VCaP (cell line): Measurements from ENCODE around the gene SFXN5.

ENCODE experiments used
- H3K27ac ChIP-seq: fragments of 450-650 bp; 2 replicates; pipeline ENCODE4 v1.5.1; 2017
- CTCF ChIP-seq: fragments of 450-650 bp; conservative IDR thresholded peaks from 2 replicates; pipeline ENCODE4 v1.5.1; 2017; ENCODE audit warnings: mild to moderate bottlenecking, moderate library complexity

SFXN5 gene

DNA sequence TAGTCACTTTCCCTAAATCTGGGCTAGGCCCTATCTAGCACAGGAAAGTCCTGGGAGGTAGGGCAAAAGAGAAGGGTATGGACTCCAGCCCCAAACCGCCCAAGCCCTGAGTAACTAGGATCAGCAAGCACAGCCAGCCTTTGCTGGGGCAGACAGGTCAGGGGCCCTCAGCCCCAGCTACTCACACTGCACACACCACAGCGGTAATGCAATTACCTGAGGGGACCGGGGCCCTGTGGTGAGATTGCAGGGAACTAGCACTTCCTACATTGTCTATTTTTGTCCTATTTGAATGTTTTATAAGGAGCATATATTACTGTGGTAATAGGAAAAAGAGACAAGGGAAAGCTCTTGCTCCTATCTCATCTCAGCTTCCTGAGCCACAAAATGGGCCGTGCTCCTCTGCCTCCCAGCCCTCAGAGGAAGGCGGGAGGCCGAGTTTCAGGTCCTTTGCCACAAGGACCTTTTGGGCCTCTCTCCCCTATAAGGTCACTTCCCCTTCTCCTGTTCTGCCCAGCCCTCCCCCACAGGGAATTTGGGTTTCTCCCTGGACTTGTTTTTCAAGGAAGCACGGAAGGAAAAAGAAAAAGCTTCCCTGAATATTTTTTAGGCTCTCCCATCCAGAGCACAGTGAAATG is 20.8 kb upstream of the SFXN5 start:
- no peak for TF ChIP-seq CTCF
- H3K27ac ChIP-seq, result no peak overlapping the region

GRCh38 chr2:73091696-73092095 is 20.2 kb upstream of the SFXN5 start:
- no peak overlapping the region for H3K27ac ChIP-seq
- TF ChIP-seq CTCF, result no peak

GRCh38 chr2:73091164-73091563 is 19.7 kb upstream of the SFXN5 start:
- no peak overlapping the region for H3K27ac ChIP-seq
- no peak for TF ChIP-seq CTCF

DNA sequence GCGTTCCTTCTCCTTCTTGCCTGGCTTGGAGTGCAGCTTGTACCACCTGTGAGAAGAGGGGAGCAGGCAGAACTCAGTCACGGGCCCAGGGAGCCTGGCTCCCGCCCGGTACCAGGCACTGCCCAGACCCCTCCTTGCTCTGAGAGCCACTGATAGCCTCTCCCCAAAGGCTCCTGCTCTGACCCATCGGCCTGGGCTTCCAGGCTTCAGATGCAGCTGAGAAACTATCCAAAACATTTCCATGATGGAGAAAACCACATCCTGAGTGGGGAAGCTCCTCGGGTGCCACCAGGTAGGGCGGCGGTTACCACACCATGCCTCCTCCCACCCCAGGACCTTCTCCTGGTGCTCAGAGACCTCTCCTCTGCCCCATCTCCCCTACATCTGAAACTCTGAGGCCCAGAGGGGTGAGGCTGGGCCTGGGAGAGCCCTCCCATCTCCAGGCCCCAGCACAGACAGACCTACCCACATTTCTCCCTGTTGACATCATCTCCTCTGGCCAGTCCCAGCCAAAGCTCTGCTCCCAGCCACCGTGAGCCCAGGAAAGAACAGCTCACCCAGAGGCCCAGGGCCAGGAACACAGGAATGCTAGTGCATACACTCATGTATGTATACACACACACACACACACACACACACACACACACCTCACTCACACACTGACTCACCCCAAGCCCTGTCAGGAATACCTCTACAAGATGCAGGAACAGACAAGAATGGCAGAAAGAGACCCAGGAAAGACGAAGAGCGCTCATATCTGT is 17.9 kb upstream of the SFXN5 start:
- no peak for TF ChIP-seq CTCF
- no peak overlapping the region for H3K27ac ChIP-seq

GRCh38 chr2:73088703-73089102 is 17.2 kb upstream of the SFXN5 start:
- H3K27ac ChIP-seq, result no peak overlapping the region
- no peak for TF ChIP-seq CTCF

- no peak for TF ChIP-seq CTCF
- H3K27ac ChIP-seq, result no peak overlapping the region
These were observed 16.7 kb upstream of the SFXN5 start for GRCh38 chr2:73088211-73088610.

DNA sequence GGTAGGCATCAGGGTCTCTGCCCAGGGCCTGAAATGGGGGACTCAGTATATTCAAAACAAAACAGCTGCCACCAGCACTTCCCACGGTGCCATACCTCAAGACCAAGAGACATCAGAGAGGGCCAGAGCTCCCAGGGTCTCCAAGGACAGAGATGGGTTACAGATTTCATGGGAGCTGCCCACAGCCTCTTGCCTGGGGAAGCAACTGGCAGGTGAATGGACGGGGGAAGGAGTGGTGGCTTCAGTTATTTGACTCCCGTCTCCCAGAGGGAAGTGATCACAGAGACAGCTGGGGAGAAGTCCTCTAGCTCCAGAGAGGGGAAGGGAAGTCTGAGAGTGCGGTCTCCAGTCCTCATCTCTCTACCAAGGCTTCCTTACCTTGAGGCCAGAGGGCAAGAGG is 15.8 kb upstream of the SFXN5 start:
- no peak for TF ChIP-seq CTCF
- H3K27ac ChIP-seq, result no peak overlapping the region
